Measurements from ENCODE around the gene IFI27L1.

DNA sequence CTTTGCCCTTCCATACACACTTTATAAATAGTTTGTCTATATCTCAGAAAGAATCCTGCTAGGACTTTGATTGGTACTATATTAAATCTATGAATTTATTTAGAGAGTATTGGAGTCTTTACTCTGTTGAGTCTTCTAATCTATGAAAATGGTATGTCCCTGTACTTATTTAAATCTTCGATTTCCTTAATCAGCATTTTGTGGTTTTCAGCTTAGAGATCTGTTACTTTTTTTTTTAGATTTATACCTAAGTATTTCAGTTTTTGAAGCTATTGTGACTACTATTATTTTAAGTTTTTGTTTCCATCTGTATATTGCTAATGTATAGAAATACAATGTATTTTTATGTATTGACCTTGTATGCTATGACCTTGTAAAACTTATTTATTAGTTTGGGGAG, 61.7 kb downstream of the IFI27L1 start:
- TF ChIP-seq ZNF724P (CRISPR knock-in tag; IDR thresholded peaks at IDR 0.05; ENCODE audit: borderline replicate concordance) (no peak), STAG1 (CRISPR knock-in tag; IDR thresholded peaks at IDR 0.05) (no peak), XBP1 (CRISPR knock-in tag; IDR thresholded peaks at IDR 0.05) (no peak), HNRNPK (IDR thresholded peaks at IDR 0.05; ENCODE audit: low read depth, low read length, poor library complexity, severe bottlenecking) (no peak), BRD4 (CRISPR knock-in tag; IDR thresholded peaks at IDR 0.05) (no peak)
- TF ChIP-seq, protein P1, sequence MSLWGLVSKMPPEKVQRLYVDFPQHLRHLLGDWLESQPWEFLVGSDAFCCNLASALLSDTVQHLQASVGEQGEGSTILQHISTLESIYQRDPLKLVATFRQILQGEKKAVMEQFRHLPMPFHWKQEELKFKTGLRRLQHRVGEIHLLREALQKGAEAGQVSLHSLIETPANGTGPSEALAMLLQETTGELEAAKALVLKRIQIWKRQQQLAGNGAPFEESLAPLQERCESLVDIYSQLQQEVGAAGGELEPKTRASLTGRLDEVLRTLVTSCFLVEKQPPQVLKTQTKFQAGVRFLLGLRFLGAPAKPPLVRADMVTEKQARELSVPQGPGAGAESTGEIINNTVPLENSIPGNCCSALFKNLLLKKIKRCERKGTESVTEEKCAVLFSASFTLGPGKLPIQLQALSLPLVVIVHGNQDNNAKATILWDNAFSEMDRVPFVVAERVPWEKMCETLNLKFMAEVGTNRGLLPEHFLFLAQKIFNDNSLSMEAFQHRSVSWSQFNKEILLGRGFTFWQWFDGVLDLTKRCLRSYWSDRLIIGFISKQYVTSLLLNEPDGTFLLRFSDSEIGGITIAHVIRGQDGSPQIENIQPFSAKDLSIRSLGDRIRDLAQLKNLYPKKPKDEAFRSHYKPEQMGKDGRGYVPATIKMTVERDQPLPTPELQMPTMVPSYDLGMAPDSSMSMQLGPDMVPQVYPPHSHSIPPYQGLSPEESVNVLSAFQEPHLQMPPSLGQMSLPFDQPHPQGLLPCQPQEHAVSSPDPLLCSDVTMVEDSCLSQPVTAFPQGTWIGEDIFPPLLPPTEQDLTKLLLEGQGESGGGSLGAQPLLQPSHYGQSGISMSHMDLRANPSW (CRISPR knock-in tag; IDR thresholded peaks at IDR 0.05; ENCODE audit: borderline replicate concordance), result no peak
- TF ChIP-seq, protein P2, sequence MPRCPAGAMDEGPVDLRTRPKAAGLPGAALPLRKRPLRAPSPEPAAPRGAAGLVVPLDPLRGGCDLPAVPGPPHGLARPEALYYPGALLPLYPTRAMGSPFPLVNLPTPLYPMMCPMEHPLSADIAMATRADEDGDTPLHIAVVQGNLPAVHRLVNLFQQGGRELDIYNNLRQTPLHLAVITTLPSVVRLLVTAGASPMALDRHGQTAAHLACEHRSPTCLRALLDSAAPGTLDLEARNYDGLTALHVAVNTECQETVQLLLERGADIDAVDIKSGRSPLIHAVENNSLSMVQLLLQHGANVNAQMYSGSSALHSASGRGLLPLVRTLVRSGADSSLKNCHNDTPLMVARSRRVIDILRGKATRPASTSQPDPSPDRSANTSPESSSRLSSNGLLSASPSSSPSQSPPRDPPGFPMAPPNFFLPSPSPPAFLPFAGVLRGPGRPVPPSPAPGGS (CRISPR knock-in tag; IDR thresholded peaks at IDR 0.05), result no peak
- TF ChIP-seq, protein P3, sequence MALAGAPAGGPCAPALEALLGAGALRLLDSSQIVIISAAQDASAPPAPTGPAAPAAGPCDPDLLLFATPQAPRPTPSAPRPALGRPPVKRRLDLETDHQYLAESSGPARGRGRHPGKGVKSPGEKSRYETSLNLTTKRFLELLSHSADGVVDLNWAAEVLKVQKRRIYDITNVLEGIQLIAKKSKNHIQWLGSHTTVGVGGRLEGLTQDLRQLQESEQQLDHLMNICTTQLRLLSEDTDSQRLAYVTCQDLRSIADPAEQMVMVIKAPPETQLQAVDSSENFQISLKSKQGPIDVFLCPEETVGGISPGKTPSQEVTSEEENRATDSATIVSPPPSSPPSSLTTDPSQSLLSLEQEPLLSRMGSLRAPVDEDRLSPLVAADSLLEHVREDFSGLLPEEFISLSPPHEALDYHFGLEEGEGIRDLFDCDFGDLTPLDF (CRISPR knock-in tag; IDR thresholded peaks at IDR 0.05), result no peak
- TF ChIP-seq, protein P4, sequence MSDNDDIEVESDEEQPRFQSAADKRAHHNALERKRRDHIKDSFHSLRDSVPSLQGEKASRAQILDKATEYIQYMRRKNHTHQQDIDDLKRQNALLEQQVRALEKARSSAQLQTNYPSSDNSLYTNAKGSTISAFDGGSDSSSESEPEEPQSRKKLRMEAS (IDR thresholded peaks at IDR 0.05), result no peak
- TF ChIP-seq, protein P5, sequence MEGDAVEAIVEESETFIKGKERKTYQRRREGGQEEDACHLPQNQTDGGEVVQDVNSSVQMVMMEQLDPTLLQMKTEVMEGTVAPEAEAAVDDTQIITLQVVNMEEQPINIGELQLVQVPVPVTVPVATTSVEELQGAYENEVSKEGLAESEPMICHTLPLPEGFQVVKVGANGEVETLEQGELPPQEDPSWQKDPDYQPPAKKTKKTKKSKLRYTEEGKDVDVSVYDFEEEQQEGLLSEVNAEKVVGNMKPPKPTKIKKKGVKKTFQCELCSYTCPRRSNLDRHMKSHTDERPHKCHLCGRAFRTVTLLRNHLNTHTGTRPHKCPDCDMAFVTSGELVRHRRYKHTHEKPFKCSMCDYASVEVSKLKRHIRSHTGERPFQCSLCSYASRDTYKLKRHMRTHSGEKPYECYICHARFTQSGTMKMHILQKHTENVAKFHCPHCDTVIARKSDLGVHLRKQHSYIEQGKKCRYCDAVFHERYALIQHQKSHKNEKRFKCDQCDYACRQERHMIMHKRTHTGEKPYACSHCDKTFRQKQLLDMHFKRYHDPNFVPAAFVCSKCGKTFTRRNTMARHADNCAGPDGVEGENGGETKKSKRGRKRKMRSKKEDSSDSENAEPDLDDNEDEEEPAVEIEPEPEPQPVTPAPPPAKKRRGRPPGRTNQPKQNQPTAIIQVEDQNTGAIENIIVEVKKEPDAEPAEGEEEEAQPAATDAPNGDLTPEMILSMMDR (CRISPR knock-in tag; IDR thresholded peaks at IDR 0.05), result no peak
